Smooth muscle cell (in vitro differentiated cells): Measurements from ENCODE around the gene SETD1A. TPM values are rescaled to one million over a fixed set of nuclear protein-coding genes. Genes with fewer than 3 reads are reported as not detected.

Experiments
- DNase-seq: peaks from one replicate; lab custom pipeline; 2025; ENCODE audit not compliant: unreplicated experiment; lab: John Stamatoyannopoulos, UW
- H2AFZ ChIP-seq: fragments of 200-600 bp; sonication (generic); 2 replicates; pipeline ENCODE4 v1.6.0; 2016; ENCODE audit warnings: antibody characterized with exemption, low read depth, mild to moderate bottlenecking
- H3F3A ChIP-seq: fragments of 200-600 bp; sonication (generic); 2 replicates; pipeline ENCODE4 v1.6.0; 2017; ENCODE audit warnings: antibody characterized with exemption, low read depth
- H3K27ac ChIP-seq: fragments of 200-600 bp; sonication (generic); 2 replicates; pipeline ENCODE4 v1.5.1; 2016; ENCODE audit warnings: low read depth, mild to moderate bottlenecking
- H3K27me3 ChIP-seq: fragments of 200-600 bp; sonication (generic); 2 replicates; pipeline ENCODE4 v1.6.1; 2016; ENCODE audit warnings: low read depth, mild to moderate bottlenecking
- H3K36me3 ChIP-seq: fragments of 200-600 bp; sonication (generic); 2 replicates; pipeline ENCODE4 v1.5.1; 2016; ENCODE audit warnings: low read depth
- H3K4me1 ChIP-seq: fragments of 200-600 bp; sonication (generic); 2 replicates; pipeline ENCODE4 v1.5.1; 2016; ENCODE audit warnings: low read depth
- H3K4me2 ChIP-seq: fragments of 200-600 bp; sonication (generic); 2 replicates; pipeline ENCODE4 v1.6.0; 2016; ENCODE audit warnings: mild to moderate bottlenecking
- H3K4me3 ChIP-seq: fragments of 200-600 bp; sonication (generic); 2 replicates; pipeline ENCODE4 v1.5.1; 2016; ENCODE audit warnings: mild to moderate bottlenecking
- H3K79me2 ChIP-seq: fragments of 200-600 bp; sonication (generic); 2 replicates; pipeline ENCODE4 v1.6.0; 2016; ENCODE audit warnings: low read depth, mild to moderate bottlenecking
- H3K9ac ChIP-seq: fragments of 200-600 bp; sonication (generic); 2 replicates; pipeline ENCODE4 v1.6.0; 2016; ENCODE audit warnings: low read depth
- H3K9me3 ChIP-seq: fragments of 200-600 bp; sonication (generic); replicated peaks from 2 replicates; pipeline ENCODE4 v1.5.1; 2016; ENCODE audit warnings: low read depth
- H4K20me1 ChIP-seq: fragments of 200-600 bp; sonication (generic); 2 replicates; pipeline ENCODE4 v1.6.0; 2016; ENCODE audit warnings: low read depth
- WGBS: methylation state at CpG from one replicate; pipeline ENCODE4 v1.1.7; 2016; ENCODE audit warnings: low lambda C conversion rate; 5-methylcytosine and 5-hydroxymethylcytosine counted together
- polyA plus RNA-seq: library from polyadenylated mRNA; unstranded; fragments of >200 nt; fragmentation: Nextera tagmentation; extraction: Ambion mirVana; gene quantifications from 2 replicates; pipeline ENCODE4 v1.2.1, GENCODE V29; 2016
- total RNA-seq: library from RNA; depleted of rRNA; stranded (reverse); fragments of >200 nt; gene quantifications from 2 replicates; pipeline ENCODE4 v1.2.3, GENCODE V29; 2014
- TF ChIP-seq, protein P1 (sequence below): fragments of 200-600 bp; sonication (generic); IDR thresholded peaks from 2 replicates; pipeline ENCODE4 v1.5.1; 2017; ENCODE audit warnings: borderline replicate concordance, mild to moderate bottlenecking, antibody characterized with exemption; ENCODE audit not compliant: insufficient read depth, poor library complexity, severe bottlenecking

SETD1A gene
- total and polyA plus RNA-seq, 2 experiments from 2014 or later = 1.2 to 2.9 TPM

- H3K36me3 ChIP-seq = no peaks in the 10 kb centered on the region
- peak; percentile 63 for DNase-seq
- 2% methylated on average over 59 of the region's 70 CpGs for WGBS
- peak within 1 kb of the TSS; percentile 91 for H3K9ac ChIP-seq
- H3K27me3 ChIP-seq = no peaks in the 10 kb centered on the region
- H3K79me2 ChIP-seq = no peaks in the 10 kb centered on the region
- H2AFZ ChIP-seq = peak within 1 kb of the TSS; percentile 22
- H3K9me3 ChIP-seq = no peaks in the 10 kb centered on the region
- TF ChIP-seq, protein P1, sequence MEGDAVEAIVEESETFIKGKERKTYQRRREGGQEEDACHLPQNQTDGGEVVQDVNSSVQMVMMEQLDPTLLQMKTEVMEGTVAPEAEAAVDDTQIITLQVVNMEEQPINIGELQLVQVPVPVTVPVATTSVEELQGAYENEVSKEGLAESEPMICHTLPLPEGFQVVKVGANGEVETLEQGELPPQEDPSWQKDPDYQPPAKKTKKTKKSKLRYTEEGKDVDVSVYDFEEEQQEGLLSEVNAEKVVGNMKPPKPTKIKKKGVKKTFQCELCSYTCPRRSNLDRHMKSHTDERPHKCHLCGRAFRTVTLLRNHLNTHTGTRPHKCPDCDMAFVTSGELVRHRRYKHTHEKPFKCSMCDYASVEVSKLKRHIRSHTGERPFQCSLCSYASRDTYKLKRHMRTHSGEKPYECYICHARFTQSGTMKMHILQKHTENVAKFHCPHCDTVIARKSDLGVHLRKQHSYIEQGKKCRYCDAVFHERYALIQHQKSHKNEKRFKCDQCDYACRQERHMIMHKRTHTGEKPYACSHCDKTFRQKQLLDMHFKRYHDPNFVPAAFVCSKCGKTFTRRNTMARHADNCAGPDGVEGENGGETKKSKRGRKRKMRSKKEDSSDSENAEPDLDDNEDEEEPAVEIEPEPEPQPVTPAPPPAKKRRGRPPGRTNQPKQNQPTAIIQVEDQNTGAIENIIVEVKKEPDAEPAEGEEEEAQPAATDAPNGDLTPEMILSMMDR = no peak
- peaks cover 3% of the 10 kb centered on the region for H3F3A ChIP-seq
- peak within 1 kb of the TSS; percentile 97 for H3K4me3 ChIP-seq
- peak within 1 kb of the TSS; percentile 92 for H3K4me2 ChIP-seq
- H3K27ac ChIP-seq = peak within 1 kb of the TSS; percentile 99
- peaks cover 9% of the 10 kb centered on the region for H3K4me1 ChIP-seq
- peaks cover 22% of the 10 kb centered on the region for H4K20me1 ChIP-seq
These were observed 8.6 kb upstream of the SETD1A start, which contains the start of gene ORAI3 for GRCh38 chr16:30948667-30949649. Gene ORAI3 (plus strand): TSS chr16:30949068. CDS start chr16:30949290, 222 bp downstream.

DNA sequence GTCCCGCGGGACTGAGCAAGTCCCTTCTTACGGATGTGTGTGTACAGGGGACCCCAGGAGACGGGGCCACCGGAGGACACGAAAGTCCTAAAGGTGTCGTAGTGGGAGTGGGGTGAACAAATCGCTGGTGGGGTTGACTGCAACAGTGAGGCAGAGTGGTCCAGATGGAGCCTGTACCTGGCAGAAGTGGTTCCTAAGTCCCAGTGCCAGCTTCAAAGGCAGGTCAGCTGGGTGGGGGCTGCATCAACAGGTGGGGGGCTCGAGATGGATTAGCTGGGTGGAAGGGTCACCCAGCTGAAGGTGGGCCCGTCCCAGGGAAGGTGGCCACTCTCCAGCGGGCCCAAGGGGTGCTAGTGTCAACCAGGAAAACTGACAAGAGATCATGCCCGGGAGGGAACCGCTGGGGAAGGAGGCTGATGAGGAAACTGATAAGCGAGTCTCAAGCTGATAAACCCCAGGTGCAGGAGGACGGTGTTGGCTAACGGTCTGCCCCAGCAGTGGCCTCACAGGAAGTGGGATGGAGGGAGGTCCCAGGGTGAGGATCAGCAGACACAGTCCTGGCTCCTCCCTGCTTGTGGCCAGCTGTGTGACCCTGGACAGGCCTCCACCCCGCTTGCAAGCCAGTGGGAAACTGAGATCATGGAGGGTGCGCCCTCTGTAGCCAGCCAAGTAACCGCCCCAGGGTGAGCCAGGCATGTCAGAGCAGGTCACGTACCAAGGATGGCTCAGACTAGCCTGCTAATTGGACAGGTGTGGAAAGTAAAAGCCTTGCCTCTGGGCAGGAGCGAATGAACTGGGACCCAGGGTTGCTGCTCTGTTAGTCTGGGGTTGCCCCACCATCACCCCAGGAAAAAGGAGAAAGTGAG, 7.7 kb upstream of the SETD1A start:
- H3K9me3 ChIP-seq = no peaks in the 10 kb centered on the region
- TF ChIP-seq, protein P1 = no peak
- no peaks in the 10 kb centered on the region for H3K27me3 ChIP-seq
- H3K4me1 ChIP-seq = peaks cover 9% of the 10 kb centered on the region
- peak overlapping the region; percentile 92 for H3K4me2 ChIP-seq
- H3K4me3 ChIP-seq = peak overlapping the region; percentile 97
- H3K79me2 ChIP-seq = no peaks in the 10 kb centered on the region
- no peak overlapping the region for H2AFZ ChIP-seq
- DNase-seq = no peak
- peak overlapping the region; percentile 99 for H3K27ac ChIP-seq
- H4K20me1 ChIP-seq = peaks cover 25% of the 10 kb centered on the region
- peak overlapping the region; percentile 82 for H3K9ac ChIP-seq
- H3F3A ChIP-seq = peaks cover 3% of the 10 kb centered on the region
- H3K36me3 ChIP-seq = no peaks in the 10 kb centered on the region
- WGBS = 6% methylated on average over 21 of the region's 21 CpGs

GRCh38 chr16:30950516-30951065, 7.0 kb upstream of the SETD1A start:
- Histone ChIP-seq H3K27me3 (no peaks in the 10 kb centered on the region), H4K20me1 (peaks cover 25% of the 10 kb centered on the region), H3K4me1 (peaks cover 9% of the 10 kb centered on the region), H3K36me3 (no peaks in the 10 kb centered on the region), H3K79me2 (no peaks in the 10 kb centered on the region), H2AFZ (no peak overlapping the region), H3F3A (peaks cover 3% of the 10 kb centered on the region), H3K27ac (no peak overlapping the region), H3K4me3 (peak overlapping the region; percentile 97), H3K9ac (no peak overlapping the region), H3K9me3 (no peaks in the 10 kb centered on the region), H3K4me2 (peak overlapping the region; percentile 92)
- TF ChIP-seq, protein P1 = no peak
- no peak for DNase-seq
- 90% methylated on average over 8 of the region's 8 CpGs for WGBS
